CD4-positive, alpha-beta T cell treated with Interleukin-10 for 1 hour (primary cell): ENCODE results near the gene METTL26.

Experiments used
- DNase-seq: peaks from one replicate; pipeline ENCODE4 v3.0.0-alpha.2; 2020

The METTL26 gene

DNA sequence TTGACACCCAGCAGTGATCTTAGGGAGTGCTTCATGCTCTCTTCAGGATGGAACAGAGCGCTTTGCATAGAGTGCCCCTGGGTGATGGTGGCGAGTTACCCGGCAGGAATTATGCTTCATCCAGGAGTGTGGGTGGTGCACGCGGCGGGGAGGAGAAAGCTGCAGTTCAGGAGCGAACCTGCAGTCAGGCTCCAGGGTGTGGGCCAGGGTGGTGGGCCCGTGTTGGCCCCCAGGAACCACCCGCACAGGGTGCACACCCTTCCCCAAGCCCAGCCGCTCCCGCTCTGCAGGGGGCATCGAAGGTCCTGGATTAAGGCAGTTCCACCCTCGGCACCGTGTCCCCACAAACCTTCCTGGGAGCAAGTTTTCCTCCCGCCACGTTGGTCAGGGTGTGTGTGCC, 42.3 kb downstream of the METTL26 start:
- DNase-seq = no peak

DNA sequence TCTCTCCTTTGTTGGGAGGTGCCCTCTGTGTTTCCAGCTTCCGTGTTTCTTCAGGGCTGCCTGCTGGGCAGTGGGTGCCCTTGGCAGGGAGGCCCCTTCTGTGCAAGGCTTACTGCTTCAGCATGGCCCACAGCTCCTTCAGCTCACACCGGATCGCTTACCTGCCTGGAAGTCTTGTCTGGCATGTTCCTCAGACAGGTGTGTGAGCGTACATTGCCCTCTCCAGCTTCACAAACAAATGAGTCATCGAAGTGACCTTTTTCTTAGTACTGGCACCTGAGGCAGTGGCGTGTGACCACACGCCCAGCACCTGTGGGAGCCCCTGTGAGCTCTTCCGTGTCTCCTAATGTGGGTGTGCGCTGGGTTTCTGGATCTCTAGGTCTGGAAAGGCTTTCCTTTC, 42.7 kb downstream of the METTL26 start:
- no peak for DNase-seq

DNA sequence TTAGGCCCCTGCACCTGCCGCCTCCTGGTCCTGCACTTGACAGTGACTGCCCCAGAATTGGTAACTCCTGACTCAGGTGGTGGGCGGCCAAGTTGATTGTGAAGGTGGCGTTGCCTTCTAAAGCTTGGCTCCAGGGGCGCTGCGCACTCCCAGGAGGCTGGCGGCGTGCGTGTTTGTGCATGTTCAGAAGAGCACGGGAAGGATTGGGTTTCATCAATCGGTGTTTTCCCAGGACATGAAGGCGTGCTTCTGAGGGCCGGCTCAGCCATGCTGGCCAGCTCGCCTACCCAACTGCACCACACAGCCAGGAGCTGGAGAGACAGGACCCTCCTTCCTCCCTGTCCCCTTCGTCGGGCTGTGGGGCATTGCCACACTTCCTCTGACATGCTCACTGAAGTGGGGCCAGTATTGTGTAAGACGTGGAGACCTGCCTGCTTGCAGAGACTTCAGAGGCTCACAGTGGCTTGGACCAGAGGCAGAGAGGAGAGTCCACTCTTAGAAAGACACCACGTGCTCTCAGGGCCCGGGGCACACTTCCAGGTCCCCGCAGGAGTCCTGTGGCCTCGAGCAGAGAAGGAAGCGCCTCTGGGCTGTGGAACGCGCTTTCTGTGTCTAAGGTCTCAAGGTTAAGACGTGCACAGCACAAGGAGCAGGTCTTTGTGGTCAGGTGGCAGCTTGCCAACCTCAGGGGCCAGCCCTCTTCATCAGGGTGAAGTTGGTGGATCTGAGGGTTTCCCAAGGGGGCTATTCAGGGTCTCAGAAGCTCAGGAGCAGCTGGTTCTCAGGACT, 43.4 kb downstream of the METTL26 start:
- no peak for DNase-seq

DNA sequence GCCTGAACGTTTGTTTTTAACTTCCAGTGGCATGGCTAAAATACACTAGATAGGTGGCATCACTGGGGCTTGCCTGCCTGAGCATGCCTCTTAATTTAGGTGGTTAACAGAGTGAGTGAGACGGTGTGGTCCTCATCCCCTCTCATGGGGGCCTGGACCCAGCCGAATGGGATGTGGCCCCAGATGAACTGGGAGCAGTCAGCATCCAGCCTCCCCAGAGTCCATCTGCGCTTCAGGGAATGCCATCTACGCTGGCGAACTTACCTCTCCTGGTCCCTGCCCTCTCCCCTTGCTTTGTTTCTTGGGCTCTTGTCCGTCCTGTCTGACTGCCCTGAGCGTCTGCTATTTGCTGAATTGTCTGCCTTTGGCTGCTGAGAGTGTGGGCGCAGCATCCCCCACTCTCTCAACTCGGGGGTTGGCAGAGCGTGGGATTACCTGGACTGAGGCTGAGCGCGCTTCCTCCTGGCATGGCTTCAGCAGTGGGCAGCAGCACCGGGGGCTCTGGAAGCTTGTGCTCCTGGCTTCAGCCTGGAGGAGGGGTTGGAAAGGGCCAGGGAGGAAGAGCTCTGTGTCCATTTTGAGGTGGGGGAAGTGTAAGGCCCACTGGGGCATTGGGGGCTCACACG, 44.1 kb downstream of the METTL26 start:
- no peak for DNase-seq

DNA sequence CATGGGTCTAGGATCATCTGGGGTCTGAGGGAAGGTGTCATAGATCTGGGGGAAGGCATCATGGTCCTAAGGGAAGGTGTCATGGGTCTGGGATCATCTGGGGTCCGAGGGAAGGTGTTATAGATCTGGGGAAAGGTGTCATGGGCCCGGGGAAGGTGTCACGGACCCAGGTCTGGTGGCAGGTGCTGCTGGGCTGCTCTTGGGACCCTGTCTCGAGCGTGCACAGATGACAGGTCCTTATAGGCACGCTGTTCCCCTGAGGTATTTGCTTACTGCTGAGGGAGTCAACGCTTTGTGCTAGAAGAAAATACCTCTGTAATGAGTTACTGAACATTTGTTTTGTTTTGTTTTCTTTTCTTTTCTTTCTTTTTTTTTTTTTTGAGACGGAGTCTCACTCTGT, 44.9 kb downstream of the METTL26 start:
- DNase-seq = no peak

DNA sequence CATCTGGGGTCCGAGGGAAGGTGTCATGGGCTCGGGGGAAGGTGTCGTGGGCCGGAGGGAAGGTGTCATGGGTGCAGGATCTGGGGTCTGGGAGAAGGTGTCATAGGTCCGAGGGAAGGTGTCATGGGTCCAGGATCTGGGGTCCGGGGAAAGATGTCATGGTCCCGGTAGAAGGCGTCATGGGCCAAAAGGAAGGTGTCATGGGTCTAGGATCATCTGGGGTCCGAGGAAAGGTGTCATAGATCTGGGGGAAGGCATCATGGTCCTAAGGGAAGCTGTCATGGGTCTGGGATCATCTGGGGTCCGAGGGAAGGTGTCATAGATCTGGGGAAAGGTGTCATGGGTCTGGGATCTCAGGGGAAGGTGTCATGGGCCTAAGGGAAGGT, 45.3 kb downstream of the METTL26 start:
- no peak for DNase-seq

DNA sequence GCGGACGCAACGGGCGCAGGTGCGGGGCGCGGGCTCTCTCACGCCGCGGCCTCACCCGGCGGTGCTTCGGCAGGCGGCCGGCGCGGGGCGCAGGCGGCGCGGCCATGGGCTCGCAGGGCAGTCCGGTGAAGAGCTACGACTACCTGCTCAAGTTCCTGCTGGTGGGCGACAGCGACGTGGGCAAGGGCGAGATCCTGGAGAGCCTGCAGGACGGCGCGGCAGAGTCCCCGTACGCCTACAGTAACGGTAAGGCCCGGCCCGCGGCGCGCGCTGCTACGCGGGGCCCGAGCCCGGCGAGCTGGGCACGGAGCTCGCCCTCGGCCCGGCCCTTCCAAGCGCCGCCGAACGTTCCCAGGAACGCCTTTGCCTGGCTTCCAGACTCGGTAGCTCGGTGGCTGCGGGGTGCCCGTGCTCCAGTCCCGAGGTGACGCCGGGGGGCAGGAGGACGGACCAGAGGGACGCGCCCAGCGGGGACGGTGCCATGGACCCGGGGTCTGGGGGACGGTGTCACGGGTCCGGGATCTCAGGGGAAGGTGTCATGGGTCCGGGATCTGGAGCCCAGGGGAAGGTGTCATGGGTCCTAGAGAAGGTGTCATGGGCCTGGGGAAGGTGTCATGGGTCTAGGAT, 45.8 kb downstream of the METTL26 start:
- no peak for DNase-seq

DNA sequence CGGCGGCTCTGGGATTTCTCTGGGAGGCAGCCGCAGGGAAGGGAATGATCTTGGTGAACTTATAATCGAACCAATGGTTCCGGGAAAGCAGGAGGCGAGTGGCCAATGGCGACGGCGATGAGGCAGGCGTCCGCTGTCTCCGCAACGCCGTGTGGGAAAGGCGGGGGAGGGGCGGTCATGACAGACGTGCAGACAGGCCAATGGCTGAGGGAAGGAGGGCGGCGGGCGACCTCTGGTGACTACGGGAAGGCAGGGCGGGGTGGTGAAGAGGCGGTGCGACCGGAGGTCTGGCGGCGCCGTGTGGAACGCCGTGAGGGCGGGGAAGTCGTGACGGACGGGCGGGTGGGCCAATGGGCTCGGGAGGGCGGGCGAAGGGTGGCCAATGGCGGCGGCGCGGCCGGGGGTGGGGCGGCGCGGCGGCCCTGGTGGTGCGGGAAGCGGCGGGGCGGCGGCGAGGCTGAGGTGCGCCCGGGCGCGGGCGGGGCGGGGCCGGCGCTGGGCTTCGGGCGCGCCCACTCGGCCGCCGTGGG, 46.4 kb downstream of the METTL26 start, which contains the start of gene RAB40C:
RAB40C (plus strand) TSS at position 409 of the 530 bp plus-strand sequence. CDS start 226 bp downstream, outside the sequence.
- peak; percentile 99 for DNase-seq

DNA sequence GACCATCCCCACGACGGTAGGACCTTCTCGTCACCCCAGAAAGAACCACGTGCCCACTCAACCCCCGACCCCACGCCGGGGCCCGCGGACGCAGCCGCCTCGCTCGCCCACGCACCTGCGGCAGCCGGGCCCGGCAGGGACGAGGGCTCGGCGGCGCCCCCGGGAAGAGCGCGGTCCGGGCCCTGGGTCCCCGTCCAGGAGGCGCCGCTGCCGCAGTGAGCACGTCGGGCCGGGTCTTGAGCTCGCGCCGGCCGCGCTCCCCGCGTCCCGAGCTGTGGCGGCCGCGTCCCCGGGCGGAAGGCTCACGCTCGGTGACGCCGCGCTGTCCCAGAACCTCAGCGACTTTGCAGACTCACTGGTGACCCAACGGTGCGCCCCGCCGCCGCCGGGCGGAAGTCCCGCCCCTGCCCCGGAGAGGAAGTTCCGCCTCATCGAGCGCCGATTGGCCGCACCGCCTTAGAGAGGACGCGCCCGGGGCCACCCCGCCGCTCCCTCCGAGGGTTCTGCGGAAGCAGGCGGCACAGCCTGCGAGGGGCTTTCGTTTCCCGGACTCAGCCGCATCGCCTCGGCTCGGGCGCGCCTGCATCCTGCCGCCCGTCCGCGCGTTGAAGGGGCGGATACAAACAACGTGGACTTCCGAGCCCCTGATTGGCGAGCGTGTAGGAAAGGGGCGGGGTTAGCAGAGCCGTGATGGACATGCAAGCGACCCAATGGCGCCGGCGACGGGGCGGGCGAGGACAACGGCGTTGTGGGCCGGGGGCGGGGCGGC, 47.0 kb downstream of the METTL26 start:
- DNase-seq = peak; percentile 98

DNA sequence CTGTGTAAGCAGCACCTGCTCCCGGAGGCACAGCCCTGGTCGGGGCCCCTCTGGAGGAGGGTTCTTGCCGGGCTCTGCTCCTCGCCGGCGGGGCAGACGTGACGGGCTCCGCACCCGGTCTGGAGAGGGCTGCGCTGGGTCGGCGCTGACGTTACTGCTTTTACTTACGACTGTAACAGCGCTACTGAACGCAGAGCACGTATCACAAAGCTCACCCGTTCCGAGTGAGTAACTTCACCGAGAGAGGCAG, 47.5 kb downstream of the METTL26 start:
- DNase-seq = peak; percentile 64

DNA sequence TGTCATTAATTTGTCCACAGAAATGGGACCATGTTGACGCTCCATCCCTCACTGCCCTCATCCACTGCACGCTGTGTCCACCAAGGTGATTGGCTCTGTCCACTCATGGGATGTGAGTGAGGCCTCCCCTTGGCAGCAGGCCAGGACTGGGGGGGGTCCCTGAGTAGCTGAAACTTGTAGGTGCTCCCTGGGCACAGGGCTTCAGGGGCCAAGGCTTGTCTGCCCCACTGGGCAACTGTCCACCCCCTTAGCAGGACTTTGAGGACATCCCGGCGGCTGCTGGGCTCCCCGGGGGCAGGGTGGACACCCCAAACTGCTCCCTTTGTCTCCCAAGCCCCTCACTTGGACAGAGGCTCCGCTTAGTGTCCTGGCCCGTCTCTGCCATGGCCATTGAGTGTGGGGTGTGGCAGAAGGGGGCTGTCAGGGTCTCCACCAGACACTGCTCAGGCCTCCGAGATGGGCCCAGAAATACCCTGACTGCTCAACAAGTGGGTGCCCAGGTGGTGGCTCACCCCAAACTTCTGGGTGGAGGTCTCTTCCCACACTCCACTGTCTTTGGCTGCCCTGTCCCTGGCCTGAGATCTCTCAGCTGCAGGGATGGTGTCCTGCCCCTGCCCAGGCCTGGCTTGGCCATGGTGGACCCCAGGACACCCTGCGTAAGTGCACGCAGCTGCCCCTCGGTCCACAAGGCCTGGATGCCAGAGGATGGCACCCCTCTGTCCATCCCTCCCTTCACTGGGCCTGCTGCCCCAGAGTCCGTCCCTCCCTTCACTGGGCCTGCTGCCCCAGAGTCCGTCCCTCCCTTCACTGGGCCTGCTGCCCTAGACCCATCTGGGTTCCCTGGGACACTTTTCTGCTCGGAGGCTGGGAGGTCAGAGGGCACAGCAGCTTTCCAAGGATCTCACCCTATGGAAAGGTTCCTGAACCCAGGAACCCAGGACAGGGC, 49.2 kb downstream of the METTL26 start:
- no peak for DNase-seq

DNA sequence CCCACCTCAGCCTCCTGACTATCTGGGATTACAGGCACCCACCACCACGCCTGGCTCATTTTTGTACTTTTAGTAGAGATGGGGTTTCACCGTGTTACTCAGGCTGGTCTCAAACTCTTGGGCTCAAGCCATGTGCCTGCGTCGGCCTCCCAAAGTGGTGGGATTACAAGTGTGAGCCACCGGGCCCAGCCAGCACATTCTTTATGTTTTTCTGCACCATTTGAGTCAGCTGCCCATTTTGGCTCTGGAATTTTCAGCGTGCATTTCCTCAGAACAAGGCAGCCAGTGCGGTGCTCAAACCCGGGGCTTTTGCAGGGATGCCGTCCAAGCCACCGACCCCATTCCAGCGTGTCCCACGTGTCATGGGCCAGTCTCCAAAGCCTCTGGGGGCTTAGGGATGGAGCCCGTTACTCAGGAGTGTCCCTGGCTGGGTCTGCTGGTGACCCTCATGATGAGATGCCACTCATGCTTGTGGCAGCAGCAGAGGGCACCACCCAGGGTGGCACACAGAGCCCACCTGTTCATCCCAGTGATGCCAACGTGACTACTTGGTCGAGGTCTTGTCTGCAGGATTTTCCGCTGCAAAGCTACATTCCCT, 50.0 kb downstream of the METTL26 start:
- no peak for DNase-seq

DNA sequence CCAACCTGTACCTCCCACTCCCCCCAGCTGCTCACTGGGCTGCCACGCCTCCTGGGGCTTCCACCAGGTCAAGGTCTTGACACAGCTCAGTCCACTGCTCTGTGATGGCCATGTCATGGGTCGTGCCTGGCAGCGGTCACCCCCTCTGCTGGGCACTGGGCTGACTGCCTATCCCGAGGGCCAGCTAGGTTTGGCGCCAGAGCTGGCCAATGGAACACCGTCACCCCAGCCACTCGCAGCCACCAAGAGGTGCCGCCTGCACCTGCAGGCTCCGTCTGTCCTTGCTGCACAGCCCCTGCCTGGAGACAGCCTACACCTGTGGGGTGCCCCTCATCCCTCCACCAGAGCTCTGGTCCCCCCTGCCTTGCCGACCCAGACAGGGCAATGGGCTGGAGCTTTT, 50.8 kb downstream of the METTL26 start:
- no peak for DNase-seq
